Body of pancreas (tissue), 4 donors: Measurements from ENCODE around the gene UFM1. TPM values are rescaled to one million over a fixed set of nuclear protein-coding genes. Genes with fewer than 3 reads are reported as not detected.

Experiments used
- ATAC-seq: fragments of 150-250 bp; one replicate; pipeline ENCODE4 v1.9.1; 2016
- DNase-seq, 4 donors: peaks; one replicate each; pipeline ENCODE4 v3.0.0-alpha.2; 2019
- H3K27ac ChIP-seq, 4 donors: fragments of 200-600 bp; sonication (generic); 1 replicate in 3 of 4; 2 replicates in 1 of 4; pipeline versions ENCODE4 v1.5.1 to v1.6.1; 2016 to 2019; ENCODE audit warnings: mild to moderate bottlenecking in 1 of 4, mixed read lengths in 1 of 4, moderate library complexity in 1 of 4
- H3K27me3 ChIP-seq, 2 donors: fragments of 200-600 bp; sonication (generic); one replicate each; pipeline ENCODE4 v1.6.0; 2016; ENCODE audit warnings: mild to moderate bottlenecking in 1 of 2
- H3K36me3 ChIP-seq, 2 donors: fragments of 200-600 bp; sonication (generic); replicated peaks in 1 of 2; 2 replicates each; pipeline ENCODE4 v1.5.1; 2016; ENCODE audit warnings: low read depth in 2 of 2; ENCODE audit not compliant: insufficient read depth in 1 of 2
- H3K4me1 ChIP-seq: fragments of 200-600 bp; sonication (generic); one replicate; pipeline ENCODE4 v1.6.0; 2016
- H3K4me3 ChIP-seq, 2 donors: fragments of 200-600 bp; sonication (generic); 1 replicate in 1 of 2; 2 replicates in 1 of 2; pipeline ENCODE4 v1.5.1; 2016 to 2019
- H3K9me3 ChIP-seq, 3 donors: fragments of 200-600 bp; sonication (generic); 1 replicate in 2 of 3; 2 replicates in 1 of 3; pipeline ENCODE4 v1.5.1; 2016
- CTCF ChIP-seq, 7 experiments: fragments of 450-650 bp in 4 of 7; fragments of 200-600 bp in 3 of 7; sonication (generic) in 3 of 7; IDR thresholded peaks; one replicate each; pipeline ENCODE4 v1.5.1; 2016 to 2019; ENCODE audit warnings: antibody characterized with exemption in 7 of 7
- POLR2A ChIP-seq, 3 donors: fragments of 450-650 bp; IDR thresholded peaks; one replicate each; pipeline ENCODE4 v1.6.1; 2016; ENCODE audit warnings: antibody characterized with exemption in 3 of 3, mild to moderate bottlenecking in 2 of 3
- WGBS, 2 donors: methylation state at CpG; one replicate each; pipeline ENCODE4 v1.1.5; 2017; 5-methylcytosine and 5-hydroxymethylcytosine counted together
- intact Hi-C: fragments of 100-400 bp; cut with DNase I; formaldehyde crosslinking; loops from one replicate; pipeline ENCODE4 v1.15.1; 2023
- total RNA-seq, 2 donors: library from RNA; depleted of rRNA; stranded (reverse); fragments of >200 nt; gene quantifications; one replicate each; pipeline ENCODE4 v1.1.0, GENCODE V29; 2016

Gene UFM1
- total RNA-seq, 2 donors from 2014 or later, result 44.8 to 65.9 TPM

GRCh38 chr13:38334845-38335244, 14.8 kb upstream of the UFM1 start:
- no peak overlapping the region for H3K27ac ChIP-seq
- H3K4me1 ChIP-seq, result no peaks in the 10 kb centered on the region
- H3K4me3 ChIP-seq, result no peak overlapping the region
- WGBS, 2 donors, result 93 to 97% methylated on average over 2 of the region's 2 CpGs
- DNase-seq, result no peak
- TF ChIP-seq CTCF (IDR thresholded peaks at IDR 0.05) (no peak), POLR2A (IDR thresholded peaks at IDR 0.05) (no peak)
- no peak for ATAC-seq
- no peaks in the 10 kb centered on the region for H3K9me3 ChIP-seq
- intact Hi-C loops, result no loop called here
- no peaks in the 10 kb centered on the region for H3K27me3 ChIP-seq
- H3K36me3 ChIP-seq, result no peaks in the 10 kb centered on the region

GRCh38 chr13:38338089-38338488, 11.6 kb upstream of the UFM1 start:
- no peaks in the 10 kb centered on the region for H3K27me3 ChIP-seq
- H3K36me3 ChIP-seq, result no peaks in the 10 kb centered on the region
- H3K27ac ChIP-seq, result no peak overlapping the region
- DNase-seq, result no peak
- 86 to 95% methylated on average over 2 of the region's 2 CpGs for WGBS, 2 donors
- H3K4me3 ChIP-seq, result no peak overlapping the region
- no peak for ATAC-seq
- no peak for TF ChIP-seq CTCF (IDR thresholded peaks at IDR 0.05)
- TF ChIP-seq POLR2A (IDR thresholded peaks at IDR 0.05), result no peak
- no peaks in the 10 kb centered on the region for H3K9me3 ChIP-seq
- intact Hi-C loops, result no loop called here
- no peaks in the 10 kb centered on the region for H3K4me1 ChIP-seq

- ATAC-seq, result no peak
- H3K4me3 ChIP-seq, result no peak overlapping the region
- no peaks in the 10 kb centered on the region for H3K27me3 ChIP-seq
- intact Hi-C loops, result no loop called here
- no peaks in the 10 kb centered on the region for H3K36me3 ChIP-seq
- H3K27ac ChIP-seq, result no peak overlapping the region
- no peaks in the 10 kb centered on the region for H3K4me1 ChIP-seq
- 91 to 100% methylated on average over 1 of the region's 1 CpG for WGBS, 2 donors
- no peak for DNase-seq
- TF ChIP-seq POLR2A (IDR thresholded peaks at IDR 0.05) (no peak), CTCF (IDR thresholded peaks at IDR 0.05) (no peak)
- no peaks in the 10 kb centered on the region for H3K9me3 ChIP-seq
These were observed 9.0 kb upstream of the UFM1 start for GRCh38 chr13:38340624-38341023.

- TF ChIP-seq CTCF (IDR thresholded peaks at IDR 0.05), result no peak
- TF ChIP-seq POLR2A (IDR thresholded peaks at IDR 0.05), result no peak
- WGBS, 2 donors, result 79 to 82% methylated on average over 3 of the region's 3 CpGs
These were observed 8.4 kb upstream of the UFM1 start for GRCh38 chr13:38341149-38341692.

GRCh38 chr13:38346764-38347163, 2.9 kb upstream of the UFM1 start:
- Histone ChIP-seq H3K27ac (no peak overlapping the region), H3K27me3 (no peaks in the 10 kb centered on the region), H3K4me3 (no peak overlapping the region), H3K36me3 (no peaks in the 10 kb centered on the region), H3K9me3 (no peaks in the 10 kb centered on the region), H3K4me1 (peaks cover 12% of the 10 kb centered on the region)
- intact Hi-C loops, result no loop called here
- no peak for DNase-seq
- ATAC-seq, result no peak
- TF ChIP-seq CTCF (IDR thresholded peaks at IDR 0.05), result no peak
- no peak for TF ChIP-seq POLR2A (IDR thresholded peaks at IDR 0.05)
- WGBS, 2 donors, result 83 to 89% methylated on average over 2 of the region's 2 CpGs

More at GRCh38 chr13:38341149-38341692, 8.4 kb upstream of the UFM1 start:
- no peak overlapping the region for H3K4me3 ChIP-seq
- H3K27me3 ChIP-seq, result no peaks in the 10 kb centered on the region
- intact Hi-C loops, result no loop called here
- DNase-seq (no peak), ATAC-seq (no peak)
- no peaks in the 10 kb centered on the region for H3K36me3 ChIP-seq
- no peaks in the 10 kb centered on the region for H3K9me3 ChIP-seq
- no peaks in the 10 kb centered on the region for H3K4me1 ChIP-seq
- no peak overlapping the region for H3K27ac ChIP-seq
